ENCODE results near the gene FGF5. TPM values are rescaled to one million over a fixed set of nuclear protein-coding genes. Genes with fewer than 3 reads are reported as not detected.
A peak's percentile ranks its signal among the peaks of the same experiment; 100 is the strongest.

The FGF5 gene
- total RNA-seq, 1 donor from 2014 or later, result not detected

GRCh38 chr4:80334568-80334967 is 68.1 kb downstream of the FGF5 start:
- no peak for ATAC-seq

GRCh38 chr4:80335226-80335553 is 68.7 kb downstream of the FGF5 start:
- ATAC-seq (no peak), DNase-seq (ENCODE audit: low spot score) (no peak)

More at GRCh38 chr4:80334568-80334967, 68.1 kb downstream of the FGF5 start:
- DNase-seq (ENCODE audit: low spot score), result no peak

GRCh38 chr4:80335554-80336358 is 69.3 kb downstream of the FGF5 start, which contains the start of gene CFAP299:
Gene CFAP299, plus strand, starts transcription at chr4:80335730.
- ATAC-seq, result peak; percentile 96

GRCh38 chr4:80336582-80336981 is 70.1 kb downstream of the FGF5 start:
- peak; percentile 53 for DNase-seq (ENCODE audit: low spot score)
- ATAC-seq, result peak; percentile 73

More at GRCh38 chr4:80335554-80336358, 69.3 kb downstream of the FGF5 start, which contains the start of gene CFAP299:
- peak; percentile 93 for DNase-seq (ENCODE audit: low spot score)

- DNase-seq (ENCODE audit: low spot score) (no peak), ATAC-seq (no peak)
Measured at GRCh38 chr4:80340036-80340435, 73.6 kb downstream of the FGF5 start.

Other genes with a start within 250 kb of the FGF5 start
- 31.9 TPM for gene ANTXR2, start 193.4 kb upstream of the FGF5 start, total RNA-seq
- 0.28 TPM for gene PRDM8, start 69.2 kb upstream of the FGF5 start, total RNA-seq
- gene CFAP299, start 69.1 kb downstream of the FGF5 start, total RNA-seq, result not detected